GM12878 (cell line): Measurements from ENCODE around the gene LRRC3C. TPM values are rescaled to one million over a fixed set of nuclear protein-coding genes. Genes with fewer than 3 reads are reported as not detected.

Source experiments
- ATAC-seq: fragments of 200-7000 bp; cut with Tn5 transposase; 3 replicates; pipeline ENCODE4 v1.9.1; 2020; ENCODE audit warnings: mild to moderate bottlenecking, moderate library complexity
- BruUV-seq: library from RNA; stranded (reverse); fragments of 400-500 nt; replicated peaks from 2 replicates; lab custom pipeline; 2021; lab: Mats Ljungman, UMichigan
- CTCF ChIA-PET: fragments of 300-600 bp; sonication (Branson Sonifier 250); formaldehyde crosslinking; extraction: SDS; loops from one replicate; lab custom pipeline; 2021; ENCODE audit warnings: inconsistent platforms; lab: Yijun Ruan, JAX
- POLR2A ChIA-PET: fragments of 350-600 bp; formaldehyde crosslinking; extraction: SDS; loops from one replicate; lab custom pipeline; 2021; ENCODE audit warnings: inconsistent platforms; lab: Charles Lee
- RAD21 ChIA-PET: fragments of 300-600 bp; sonication (Branson Sonifier 250); formaldehyde crosslinking; loops from one replicate; lab custom pipeline; 2023; ENCODE audit warnings: antibody characterized with exemption; ENCODE audit not compliant: unreplicated experiment; lab: Charles Lee
- SMC1A ChIA-PET: fragments of 300-600 bp; sonication (Branson Sonifier 250); formaldehyde crosslinking; loops from one replicate; lab custom pipeline; 2023; ENCODE audit not compliant: unreplicated experiment, uncharacterized antibody; lab: Charles Lee
- DNase-seq: peaks from one replicate; pipeline ENCODE4 v3.0.0-alpha.2; 2011; ENCODE audit warnings: low read depth, low spot score
- FAIRE-seq: peaks from 3 replicates; lab custom pipeline; 2011; peaks lifted over from hg19 to GRCh38; lab: Jason Lieb, UNC
- H2AFZ ChIP-seq: 2 replicates; pipeline ENCODE4 v1.6.0; 2011; ENCODE audit warnings: low read depth, low read length, control low read depth; ENCODE audit not compliant: control insufficient read depth
- H3K27ac ChIP-seq: 2 replicates; pipeline ENCODE4 v1.5.1; 2011; ENCODE audit warnings: control low read depth; ENCODE audit not compliant: control insufficient read depth, insufficient read depth
- H3K27me3 ChIP-seq, 2 experiments: replicated peaks in 1 of 2; 2 replicates each; pipeline versions ENCODE4 v1.6.0 to v1.6.1; 2011; ENCODE audit warnings: low read length in 1 of 2; ENCODE audit not compliant: control insufficient read depth in 2 of 2, insufficient read depth in 2 of 2
- H3K36me3 ChIP-seq, 2 experiments: 2 replicates each; pipeline ENCODE4 v1.5.1; 2011; ENCODE audit warnings: low read length in 1 of 2; ENCODE audit not compliant: control insufficient read depth in 2 of 2, insufficient read depth in 2 of 2
- H3K4me1 ChIP-seq: 2 replicates; pipeline ENCODE4 v1.6.1; 2011; ENCODE audit warnings: mild to moderate bottlenecking, low read length, moderate library complexity, mixed read lengths; ENCODE audit not compliant: control insufficient read depth, insufficient read depth
- H3K4me2 ChIP-seq: 2 replicates; pipeline ENCODE4 v1.6.0; 2011; ENCODE audit warnings: control low read depth; ENCODE audit not compliant: control insufficient read depth, insufficient read depth
- H3K4me3 ChIP-seq: fragments of 200-600 bp; sonication (generic); 2 replicates; pipeline ENCODE4 v1.5.1; 2016
- H3K79me2 ChIP-seq: 2 replicates; pipeline ENCODE4 v1.6.0; 2011; ENCODE audit warnings: low read length; ENCODE audit not compliant: control insufficient read depth, insufficient read depth
- H3K9ac ChIP-seq: 2 replicates; pipeline ENCODE4 v1.8.0; 2011; ENCODE audit warnings: low read length, control low read depth, mixed read lengths; ENCODE audit not compliant: control insufficient read depth, insufficient read depth
- H3K9me3 ChIP-seq: replicated peaks from 3 replicates; pipeline ENCODE4 v1.5.1; 2011; ENCODE audit warnings: mild to moderate bottlenecking, low read length; ENCODE audit not compliant: control insufficient read depth, insufficient read depth
- H4K20me1 ChIP-seq: 2 replicates; pipeline ENCODE4 v1.6.0; 2011; ENCODE audit not compliant: control insufficient read depth, insufficient read depth
- ATF3 ChIP-seq: IDR thresholded peaks from 2 replicates; pipeline ENCODE4 v1.6.1; 2011; ENCODE audit warnings: low read depth, mild to moderate bottlenecking, low read length, moderate library complexity, borderline replicate concordance; ENCODE audit errors: extremely low read depth
- CBX5 ChIP-seq: sonication (generic); IDR thresholded peaks from 2 replicates; pipeline ENCODE4 v1.6.1; 2016; ENCODE audit warnings: low read depth, moderate library complexity, mild to moderate bottlenecking, inconsistent platforms
- CEBPZ ChIP-seq: fragments of 150-350 bp; IDR thresholded peaks from 2 replicates; pipeline ENCODE4 v1.6.1; 2016; ENCODE audit warnings: low read depth, low read length
- GATAD2B ChIP-seq: fragments of 450-650 bp; conservative IDR thresholded peaks from 2 replicates; pipeline ENCODE4 v1.6.1; 2017; ENCODE audit warnings: low read depth, mild to moderate bottlenecking, moderate library complexity
- MTA3 ChIP-seq: IDR thresholded peaks from 2 replicates; pipeline ENCODE4 v1.6.1; 2012; ENCODE audit warnings: low read length, inconsistent platforms, borderline replicate concordance
- MYC ChIP-seq: IDR thresholded peaks from 2 replicates; pipeline ENCODE4 v1.6.1; 2011; ENCODE audit warnings: mild to moderate bottlenecking, low read length, moderate library complexity, inconsistent platforms; ENCODE audit not compliant: insufficient read depth, insufficient replicate concordance, insufficient read length, severe bottlenecking
- POLR2A ChIP-seq: IDR thresholded peaks from 2 replicates; pipeline ENCODE4 v1.6.1; 2011; ENCODE audit warnings: low read depth, mild to moderate bottlenecking, low read length
- SUPT20H ChIP-seq: IDR thresholded peaks from 2 replicates; pipeline ENCODE4 v1.6.1; 2011; ENCODE audit warnings: low read depth, mild to moderate bottlenecking, low read length, moderate library complexity, borderline replicate concordance; ENCODE audit not compliant: control insufficient read depth
- TCF12 ChIP-seq: IDR thresholded peaks from 2 replicates; pipeline ENCODE4 v1.6.1; 2011; ENCODE audit warnings: low read depth, mild to moderate bottlenecking, low read length
- ZBED1 ChIP-seq: IDR thresholded peaks from 2 replicates; pipeline ENCODE4 v1.6.1; 2016; ENCODE audit warnings: borderline replicate concordance
- ZBTB11 ChIP-seq: fragments of 450-650 bp; formaldehyde crosslinking; IDR thresholded peaks from 2 replicates; pipeline ENCODE4 v1.5.0; 2022; ENCODE audit warnings: mild to moderate bottlenecking, missing genetic modification characterization
- ZNF384 ChIP-seq: IDR thresholded peaks from 2 replicates; pipeline ENCODE4 v1.6.1; 2012; ENCODE audit warnings: low read depth, mild to moderate bottlenecking, low read length, improper control_type of control experiment, borderline replicate concordance
- WGBS: methylation state at CpG from one replicate; pipeline ENCODE4 v1.1.6; 2016; ENCODE audit warnings: low lambda C conversion rate; ENCODE audit not compliant: insufficient replicate concordance, insufficient coverage; ENCODE audit errors: missing lambda C conversion rate; 5-methylcytosine and 5-hydroxymethylcytosine counted together
- in situ Hi-C: fragments of 300-500 bp; cut with MboI; formaldehyde crosslinking; loops from 9 replicates; pipeline ENCODE4 v1.14.3; 2018; ENCODE audit warnings: mixed read lengths
- intact Hi-C: fragments of 100-400 bp; cut with micrococcal nuclease; formaldehyde crosslinking; loops from one replicate; pipeline ENCODE4 v1.14.2; 2022; ENCODE audit not compliant: unreplicated experiment
- polyA plus RNA-seq, 11 experiments: library from polyadenylated mRNA; depleted of rRNA in 4 of 11; unstranded in 6 of 11; stranded (reverse) in 5 of 11; fragments of >200 nt; fragmentation: Nextera tagmentation in 4 of 11; fragmentation: Illumina TruSeq in 1 of 11; extraction: Ambion mirVana in 4 of 11; extraction: Trizol in 1 of 11; gene quantifications; 1 replicate in 1 of 11; 2 replicates in 10 of 11; pipeline versions ENCODE4 v1.2.1 to v1.2.3, GENCODE V29; 2011 to 2016; ENCODE audit warnings: inconsistent platforms in 2 of 11, missing spikeins in 2 of 11, low read depth in 1 of 11
- total RNA-seq, 4 experiments: library from RNA; depleted of rRNA in 3 of 4; stranded (reverse); fragments of >200 nt in 3 of 4; fragmentation: Illumina TruSeq in 1 of 4; extraction: Trizol in 1 of 4; gene quantifications; 2 replicates each; pipeline versions ENCODE4 v1.2.1 to v1.2.3, GENCODE V29; 2013 to 2021

LRRC3C gene
- total and polyA plus RNA-seq, 10 of the 15 experiments (the other 5 are each of a cell fraction or from before 2014, with no cell fraction given): not detected

GRCh38 chr17:39955726-39956225 lies 28.2 kb downstream of the LRRC3C start (continued):
- TF ChIP-seq MYC: no peak
- no peak for TF ChIP-seq MTA3
- no peak for TF ChIP-seq ZBED1
- no peak for TF ChIP-seq ZNF384
- TF ChIP-seq CBX5: no peak

- 54% methylated on average over 6 of the region's 8 CpGs for WGBS
Observed at GRCh38 chr17:39960524-39961041, 33.1 kb downstream of the LRRC3C start.

More at GRCh38 chr17:39960524-39961041, 33.1 kb downstream of the LRRC3C start:
- intact Hi-C loops: no loop called here
- no peaks in the 10 kb centered on the region for H4K20me1 ChIP-seq
- POLR2A ChIA-PET: interaction anchor here (1.2 kb wide), 1 partner anchor 8 kb away, joined by 5 read pairs; no protein-coding TSS in a partner anchor
- H3K4me2 ChIP-seq: no peak overlapping the region
- no peaks in the 10 kb centered on the region; the same call in 1 of the 2 replicates for H3K4me1 ChIP-seq
- RAD21 ChIA-PET: interaction anchor here (1.8 kb wide), 1 partner anchor 14 kb away, joined by 4 read pairs; no protein-coding TSS in a partner anchor
- no peaks in the 10 kb centered on the region for H3K9me3 ChIP-seq
- in situ Hi-C loops: no loop called here
- ATAC-seq (no peak), DNase-seq (no peak), FAIRE-seq (no peak)
- BruUV-seq: no TSS peak
- no peaks in the 10 kb centered on the region for H3K36me3 ChIP-seq
- H3K9ac ChIP-seq: no peak overlapping the region
- no peaks in the 10 kb centered on the region for H3K79me2 ChIP-seq
- no peak overlapping the region for H3K4me3 ChIP-seq
- H3K27ac ChIP-seq: no peak overlapping the region
- no peaks in the 10 kb centered on the region for H3K27me3 ChIP-seq
- SMC1A ChIA-PET: interaction anchor here (0.6 to 5.3 kb wide), 4 partner anchors 17 to 34 kb away, joined by 3 to 38 read pairs (median 20); partner anchors contain the start of gene PSMD3
- CTCF ChIA-PET: interaction anchor here (0.7 to 8.3 kb wide), 6 partner anchors 19 to 338 kb away, joined by 3 to 120 read pairs (median 28); partner anchors contain the start of gene PSMD3
- TF ChIP-seq POLR2A: no peak
- TF ChIP-seq SUPT20H: no peak
- no peak for TF ChIP-seq GATAD2B
- no peak for TF ChIP-seq ZBTB11 (CRISPR knock-in tag)
- no peak for TF ChIP-seq TCF12
- TF ChIP-seq CEBPZ: no peak
- no peak for TF ChIP-seq ATF3
- H2AFZ ChIP-seq: no peak overlapping the region
